HL-60 (cell line): ENCODE measurements around the gene EPS8L3.

ENCODE experiments used
- POLR2AphosphoS5 ChIP-seq: IDR thresholded peaks from 2 replicates; pipeline ENCODE4 v1.6.1; 2012; ENCODE audit warnings: low read depth
- TF ChIP-seq, protein P1 (sequence below): IDR thresholded peaks from one replicate; pipeline ENCODE4 v1.5.1; 2011; ENCODE audit warnings: low read length, control low read depth, inconsistent platforms; ENCODE audit not compliant: insufficient read depth
- TF ChIP-seq, protein P2 (sequence below): IDR thresholded peaks from 2 replicates; pipeline ENCODE4 v1.6.1; 2012; ENCODE audit warnings: low read depth; ENCODE audit not compliant: insufficient replicate concordance

DNA sequence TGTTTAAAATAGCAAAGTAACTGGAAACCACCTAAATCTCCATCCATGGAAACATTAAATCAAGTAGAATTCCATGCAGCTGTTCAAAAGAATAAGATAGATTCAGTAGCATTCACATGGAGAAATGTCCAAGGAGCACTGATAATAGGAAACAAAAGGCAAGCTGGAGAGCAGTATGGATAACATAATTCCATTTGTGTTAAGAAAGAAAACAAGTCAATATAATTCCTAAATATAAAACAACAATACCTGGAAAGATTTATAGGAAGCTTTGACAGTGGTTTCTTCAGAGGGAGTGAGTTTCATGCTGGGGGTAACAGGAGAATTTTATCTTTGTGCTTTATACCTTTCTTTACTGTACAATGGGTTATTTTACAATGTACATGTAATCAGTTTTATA lies 36.6 kb upstream of the EPS8L3 start:
- TF ChIP-seq, protein P1, sequence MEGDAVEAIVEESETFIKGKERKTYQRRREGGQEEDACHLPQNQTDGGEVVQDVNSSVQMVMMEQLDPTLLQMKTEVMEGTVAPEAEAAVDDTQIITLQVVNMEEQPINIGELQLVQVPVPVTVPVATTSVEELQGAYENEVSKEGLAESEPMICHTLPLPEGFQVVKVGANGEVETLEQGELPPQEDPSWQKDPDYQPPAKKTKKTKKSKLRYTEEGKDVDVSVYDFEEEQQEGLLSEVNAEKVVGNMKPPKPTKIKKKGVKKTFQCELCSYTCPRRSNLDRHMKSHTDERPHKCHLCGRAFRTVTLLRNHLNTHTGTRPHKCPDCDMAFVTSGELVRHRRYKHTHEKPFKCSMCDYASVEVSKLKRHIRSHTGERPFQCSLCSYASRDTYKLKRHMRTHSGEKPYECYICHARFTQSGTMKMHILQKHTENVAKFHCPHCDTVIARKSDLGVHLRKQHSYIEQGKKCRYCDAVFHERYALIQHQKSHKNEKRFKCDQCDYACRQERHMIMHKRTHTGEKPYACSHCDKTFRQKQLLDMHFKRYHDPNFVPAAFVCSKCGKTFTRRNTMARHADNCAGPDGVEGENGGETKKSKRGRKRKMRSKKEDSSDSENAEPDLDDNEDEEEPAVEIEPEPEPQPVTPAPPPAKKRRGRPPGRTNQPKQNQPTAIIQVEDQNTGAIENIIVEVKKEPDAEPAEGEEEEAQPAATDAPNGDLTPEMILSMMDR: no peak
- no peak for TF ChIP-seq POLR2AphosphoS5
- TF ChIP-seq, protein P2, sequence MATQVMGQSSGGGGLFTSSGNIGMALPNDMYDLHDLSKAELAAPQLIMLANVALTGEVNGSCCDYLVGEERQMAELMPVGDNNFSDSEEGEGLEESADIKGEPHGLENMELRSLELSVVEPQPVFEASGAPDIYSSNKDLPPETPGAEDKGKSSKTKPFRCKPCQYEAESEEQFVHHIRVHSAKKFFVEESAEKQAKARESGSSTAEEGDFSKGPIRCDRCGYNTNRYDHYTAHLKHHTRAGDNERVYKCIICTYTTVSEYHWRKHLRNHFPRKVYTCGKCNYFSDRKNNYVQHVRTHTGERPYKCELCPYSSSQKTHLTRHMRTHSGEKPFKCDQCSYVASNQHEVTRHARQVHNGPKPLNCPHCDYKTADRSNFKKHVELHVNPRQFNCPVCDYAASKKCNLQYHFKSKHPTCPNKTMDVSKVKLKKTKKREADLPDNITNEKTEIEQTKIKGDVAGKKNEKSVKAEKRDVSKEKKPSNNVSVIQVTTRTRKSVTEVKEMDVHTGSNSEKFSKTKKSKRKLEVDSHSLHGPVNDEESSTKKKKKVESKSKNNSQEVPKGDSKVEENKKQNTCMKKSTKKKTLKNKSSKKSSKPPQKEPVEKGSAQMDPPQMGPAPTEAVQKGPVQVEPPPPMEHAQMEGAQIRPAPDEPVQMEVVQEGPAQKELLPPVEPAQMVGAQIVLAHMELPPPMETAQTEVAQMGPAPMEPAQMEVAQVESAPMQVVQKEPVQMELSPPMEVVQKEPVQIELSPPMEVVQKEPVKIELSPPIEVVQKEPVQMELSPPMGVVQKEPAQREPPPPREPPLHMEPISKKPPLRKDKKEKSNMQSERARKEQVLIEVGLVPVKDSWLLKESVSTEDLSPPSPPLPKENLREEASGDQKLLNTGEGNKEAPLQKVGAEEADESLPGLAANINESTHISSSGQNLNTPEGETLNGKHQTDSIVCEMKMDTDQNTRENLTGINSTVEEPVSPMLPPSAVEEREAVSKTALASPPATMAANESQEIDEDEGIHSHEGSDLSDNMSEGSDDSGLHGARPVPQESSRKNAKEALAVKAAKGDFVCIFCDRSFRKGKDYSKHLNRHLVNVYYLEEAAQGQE: no peak
